ENCODE data around the gene GSTA1.
"Not testable (repeated sequence)": the region's sequence is repeated elsewhere in the genome, so short reads cannot be mapped to it uniquely, and the experiment has no call there.

GSTA1 gene

DNA sequence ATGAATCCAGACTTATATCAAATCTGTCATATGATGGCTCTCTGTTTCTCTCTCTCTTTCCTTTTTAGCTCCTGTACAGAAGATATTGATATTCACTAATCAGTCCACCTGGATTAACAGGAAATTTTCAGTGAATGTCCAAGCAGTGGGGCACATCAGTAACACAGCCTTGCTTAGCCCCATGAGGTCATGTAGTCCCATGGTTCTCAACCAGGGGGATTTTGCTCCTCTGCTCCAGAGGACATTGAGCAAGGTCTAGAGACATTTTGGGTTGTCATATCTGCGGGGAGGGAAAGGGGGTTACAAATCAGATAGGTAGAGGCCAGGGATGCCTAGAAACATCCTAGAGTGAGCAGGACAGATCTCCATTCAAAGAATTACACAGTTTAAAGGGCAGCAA lies 810 bp downstream of the GSTA1 start:
- 100% methylated on average over 1 of the region's 1 CpG; no CpG with 5 or more reads in 1 of the 2 experiments for WGBS, 2 experiments (ENCODE audit: insufficient coverage in 2 of 2)
- H3K9me3 ChIP-seq (ENCODE audit: control insufficient read depth, low read length) = no peaks in the 10 kb centered on the region
- no peak overlapping the region for H3K4me3 ChIP-seq (ENCODE audit: extremely low read depth, insufficient read depth, low read length, poor library complexity, severe bottlenecking)
- no peaks in the 10 kb centered on the region for H3K36me3 ChIP-seq (ENCODE audit: control insufficient read depth, insufficient read depth, low read length)
- H3K27ac ChIP-seq (ENCODE audit: low read depth, low read length, severe bottlenecking) = no peak overlapping the region
- no peaks in the 10 kb centered on the region for H3K4me1 ChIP-seq (ENCODE audit: control insufficient read depth, insufficient read depth, low read length, poor library complexity, severe bottlenecking)

DNA sequence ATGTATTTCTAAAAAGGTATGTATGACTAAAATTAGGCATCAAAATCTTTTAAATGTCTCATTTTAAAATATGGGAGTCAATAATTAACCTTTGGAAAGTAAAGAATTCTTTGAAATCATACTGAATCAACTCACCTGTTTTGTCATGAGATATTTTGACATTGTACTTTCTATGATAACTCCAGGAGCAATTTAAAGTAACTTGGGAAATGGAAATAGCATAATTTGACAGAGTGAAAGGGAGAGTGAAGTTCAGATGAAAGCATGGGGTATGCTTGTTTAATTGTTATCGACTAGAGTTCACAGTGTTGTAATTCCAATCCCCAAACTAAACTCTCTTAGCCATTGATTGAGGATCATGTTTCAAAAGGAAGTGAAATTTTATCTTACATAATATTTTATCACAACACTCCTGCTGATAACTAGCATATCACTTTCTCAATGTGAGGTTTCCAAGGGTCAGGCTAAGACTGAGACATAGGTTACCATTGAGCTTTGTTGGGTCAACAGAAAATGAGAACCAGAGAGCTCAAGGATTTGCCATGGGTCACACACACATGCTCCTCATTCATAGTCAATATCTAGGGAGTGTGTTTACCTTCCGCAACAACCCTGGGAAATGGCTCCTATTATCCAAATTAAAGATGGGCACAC lies 2.3 kb downstream of the GSTA1 start:
- H3K4me3 ChIP-seq (ENCODE audit: extremely low read depth, insufficient read depth, low read length, poor library complexity, severe bottlenecking) = no peak overlapping the region
- H3K4me1 ChIP-seq (ENCODE audit: control insufficient read depth, insufficient read depth, low read length, poor library complexity, severe bottlenecking) = no peaks in the 10 kb centered on the region
- no peaks in the 10 kb centered on the region for H3K9me3 ChIP-seq (ENCODE audit: control insufficient read depth, low read length)
- no peak overlapping the region for H3K27ac ChIP-seq (ENCODE audit: low read depth, low read length, severe bottlenecking)
- no peaks in the 10 kb centered on the region for H3K36me3 ChIP-seq (ENCODE audit: control insufficient read depth, insufficient read depth, low read length)
- no CpG with 5 or more reads among the region's 2 CpGs for WGBS, 2 experiments (ENCODE audit: insufficient coverage in 2 of 2)

- H3K4me1 ChIP-seq (ENCODE audit: control insufficient read depth, insufficient read depth, low read length, poor library complexity, severe bottlenecking); H3K36me3 ChIP-seq (ENCODE audit: control insufficient read depth, insufficient read depth, low read length); H3K4me3 ChIP-seq (ENCODE audit: extremely low read depth, insufficient read depth, low read length, poor library complexity, severe bottlenecking); H3K27ac ChIP-seq (ENCODE audit: low read depth, low read length, severe bottlenecking); H3K9me3 ChIP-seq (ENCODE audit: control insufficient read depth, low read length): not testable (repeated sequence)
- no CpG with 5 or more reads among the region's 1 CpG for WGBS, 2 experiments (ENCODE audit: insufficient coverage in 2 of 2)
Observed at GRCh38 chr6:52799272-52799671, 4.3 kb downstream of the GSTA1 start.

GRCh38 chr6:52794366-52794765 lies 9.2 kb downstream of the GSTA1 start:
- not testable (repeated sequence) for H3K4me1 ChIP-seq (ENCODE audit: control insufficient read depth, insufficient read depth, low read length, poor library complexity, severe bottlenecking); H3K36me3 ChIP-seq (ENCODE audit: control insufficient read depth, insufficient read depth, low read length); H3K27ac ChIP-seq (ENCODE audit: low read depth, low read length, severe bottlenecking); H3K9me3 ChIP-seq (ENCODE audit: control insufficient read depth, low read length); H3K4me3 ChIP-seq (ENCODE audit: extremely low read depth, insufficient read depth, low read length, poor library complexity, severe bottlenecking)
- no CpG with 5 or more reads among the region's 2 CpGs for WGBS, 2 experiments (ENCODE audit: insufficient coverage in 2 of 2)

GRCh38 chr6:52790861-52791260 lies 12.8 kb downstream of the GSTA1 start:
- Histone ChIP-seq H3K4me1 (ENCODE audit: control insufficient read depth, insufficient read depth, low read length, poor library complexity, severe bottlenecking) (peaks cover 6% of the 10 kb centered on the region), H3K27ac (ENCODE audit: low read depth, low read length, severe bottlenecking) (no peak overlapping the region), H3K9me3 (ENCODE audit: control insufficient read depth, low read length) (peaks cover 6% of the 10 kb centered on the region), H3K36me3 (ENCODE audit: control insufficient read depth, insufficient read depth, low read length) (no peaks in the 10 kb centered on the region), H3K4me3 (ENCODE audit: extremely low read depth, insufficient read depth, low read length, poor library complexity, severe bottlenecking) (no peak overlapping the region)
- no CpG with 5 or more reads among the region's 1 CpG for WGBS, 2 experiments (ENCODE audit: insufficient coverage in 2 of 2)

DNA sequence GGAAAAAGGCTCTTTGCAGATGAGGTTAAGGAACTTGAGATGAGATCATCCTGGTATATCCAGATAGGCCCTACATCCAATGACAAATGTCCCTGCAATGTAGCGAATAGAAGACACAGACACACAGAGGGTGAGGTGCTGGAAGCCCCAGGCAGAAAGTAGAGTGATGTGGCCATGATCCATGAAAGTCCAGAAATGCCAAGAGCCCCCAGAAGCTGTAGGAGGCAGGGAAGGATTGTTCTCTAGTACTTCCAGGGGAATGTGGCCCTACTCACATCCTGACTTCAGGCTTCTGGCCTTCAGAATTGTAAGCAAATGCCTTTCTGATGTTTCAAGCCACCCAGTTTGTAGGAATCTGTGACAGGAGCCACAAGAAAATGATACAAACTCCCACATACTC lies 14.0 kb downstream of the GSTA1 start:
- WGBS, 2 experiments (ENCODE audit: insufficient coverage in 2 of 2) = 100% methylated on average over 1 of the region's 1 CpG
- H3K27ac ChIP-seq (ENCODE audit: low read depth, low read length, severe bottlenecking); H3K36me3 ChIP-seq (ENCODE audit: control insufficient read depth, insufficient read depth, low read length); H3K4me3 ChIP-seq (ENCODE audit: extremely low read depth, insufficient read depth, low read length, poor library complexity, severe bottlenecking); H3K4me1 ChIP-seq (ENCODE audit: control insufficient read depth, insufficient read depth, low read length, poor library complexity, severe bottlenecking); H3K9me3 ChIP-seq (ENCODE audit: control insufficient read depth, low read length): not testable (repeated sequence)

DNA sequence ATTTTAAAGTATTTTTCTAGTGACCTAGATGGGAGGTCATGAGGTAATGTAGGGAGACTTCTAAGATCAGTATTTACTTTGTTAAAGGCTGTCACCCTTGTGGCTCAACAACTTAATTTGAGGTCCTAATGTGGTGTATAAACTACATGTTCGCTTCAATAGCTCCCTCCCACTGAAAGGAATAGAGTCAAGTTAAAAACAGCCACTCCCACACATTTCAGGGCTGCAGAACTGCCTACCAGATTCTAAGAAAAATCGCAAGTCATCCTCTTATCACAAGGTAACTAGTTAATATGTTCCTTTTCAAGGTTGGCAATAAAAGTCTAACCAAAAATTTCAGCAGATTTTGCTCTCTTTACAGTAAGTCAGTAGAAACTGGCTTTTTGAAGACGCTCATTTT lies 15.1 kb downstream of the GSTA1 start:
- Histone ChIP-seq H3K36me3 (ENCODE audit: control insufficient read depth, insufficient read depth, low read length) (no peaks in the 10 kb centered on the region), H3K4me1 (ENCODE audit: control insufficient read depth, insufficient read depth, low read length, poor library complexity, severe bottlenecking) (peaks cover 6% of the 10 kb centered on the region), H3K4me3 (ENCODE audit: extremely low read depth, insufficient read depth, low read length, poor library complexity, severe bottlenecking) (no peak overlapping the region), H3K27ac (ENCODE audit: low read depth, low read length, severe bottlenecking) (peak overlapping the region; percentile 10), H3K9me3 (ENCODE audit: control insufficient read depth, low read length) (peaks cover 6% of the 10 kb centered on the region)
- WGBS, 2 experiments (ENCODE audit: insufficient coverage in 2 of 2) = 86% methylated on average over 1 of the region's 3 CpGs

GRCh38 chr6:52787917-52788316 lies 15.7 kb downstream of the GSTA1 start:
- no CpG with 5 or more reads among the region's 3 CpGs for WGBS, 2 experiments (ENCODE audit: insufficient coverage in 2 of 2)
- H3K4me1 ChIP-seq (ENCODE audit: control insufficient read depth, insufficient read depth, low read length, poor library complexity, severe bottlenecking) = peaks cover 6% of the 10 kb centered on the region
- H3K27ac ChIP-seq (ENCODE audit: low read depth, low read length, severe bottlenecking) = no peak overlapping the region
- no peak overlapping the region for H3K4me3 ChIP-seq (ENCODE audit: extremely low read depth, insufficient read depth, low read length, poor library complexity, severe bottlenecking)
- H3K36me3 ChIP-seq (ENCODE audit: control insufficient read depth, insufficient read depth, low read length) = no peaks in the 10 kb centered on the region
- peaks cover 6% of the 10 kb centered on the region for H3K9me3 ChIP-seq (ENCODE audit: control insufficient read depth, low read length)

GRCh38 chr6:52786249-52786956 lies 17.2 kb downstream of the GSTA1 start:
- Histone ChIP-seq H3K4me1 (ENCODE audit: control insufficient read depth, insufficient read depth, low read length, poor library complexity, severe bottlenecking) (peaks cover 6% of the 10 kb centered on the region), H3K36me3 (ENCODE audit: control insufficient read depth, insufficient read depth, low read length) (no peaks in the 10 kb centered on the region), H3K4me3 (ENCODE audit: extremely low read depth, insufficient read depth, low read length, poor library complexity, severe bottlenecking) (no peak overlapping the region), H3K9me3 (ENCODE audit: control insufficient read depth, low read length) (no peaks in the 10 kb centered on the region), H3K27ac (ENCODE audit: low read depth, low read length, severe bottlenecking) (no peak overlapping the region)
- 91 to 97% methylated on average over 13 to 23 of the region's 24 CpGs for WGBS, 2 experiments (ENCODE audit: insufficient coverage in 2 of 2)

GRCh38 chr6:52782696-52783274 lies 20.8 kb downstream of the GSTA1 start:
- H3K9me3 ChIP-seq (ENCODE audit: control insufficient read depth, low read length); H3K27ac ChIP-seq (ENCODE audit: low read depth, low read length, severe bottlenecking); H3K36me3 ChIP-seq (ENCODE audit: control insufficient read depth, insufficient read depth, low read length); H3K4me1 ChIP-seq (ENCODE audit: control insufficient read depth, insufficient read depth, low read length, poor library complexity, severe bottlenecking); H3K4me3 ChIP-seq (ENCODE audit: extremely low read depth, insufficient read depth, low read length, poor library complexity, severe bottlenecking): not testable (repeated sequence)
- 91% methylated on average over 1 of the region's 3 CpGs; no CpG with 5 or more reads in 1 of the 2 experiments for WGBS, 2 experiments (ENCODE audit: insufficient coverage in 2 of 2)

- not testable (repeated sequence) for H3K36me3 ChIP-seq (ENCODE audit: control insufficient read depth, insufficient read depth, low read length); H3K4me3 ChIP-seq (ENCODE audit: extremely low read depth, insufficient read depth, low read length, poor library complexity, severe bottlenecking); H3K27ac ChIP-seq (ENCODE audit: low read depth, low read length, severe bottlenecking); H3K9me3 ChIP-seq (ENCODE audit: control insufficient read depth, low read length); H3K4me1 ChIP-seq (ENCODE audit: control insufficient read depth, insufficient read depth, low read length, poor library complexity, severe bottlenecking)
Observed at GRCh38 chr6:52782209-52782608, 21.4 kb downstream of the GSTA1 start.
